GM12872 (cell line): Measurements from ENCODE around the gene CLSTN2.

Experiments
- TF ChIP-seq, protein P1 (sequence below): IDR thresholded peaks from 3 replicates; pipeline ENCODE4 v1.5.1; 2011; ENCODE audit warnings: low read depth, mild to moderate bottlenecking, low read length, moderate library complexity; ENCODE audit not compliant: insufficient read depth

The CLSTN2 gene

DNA sequence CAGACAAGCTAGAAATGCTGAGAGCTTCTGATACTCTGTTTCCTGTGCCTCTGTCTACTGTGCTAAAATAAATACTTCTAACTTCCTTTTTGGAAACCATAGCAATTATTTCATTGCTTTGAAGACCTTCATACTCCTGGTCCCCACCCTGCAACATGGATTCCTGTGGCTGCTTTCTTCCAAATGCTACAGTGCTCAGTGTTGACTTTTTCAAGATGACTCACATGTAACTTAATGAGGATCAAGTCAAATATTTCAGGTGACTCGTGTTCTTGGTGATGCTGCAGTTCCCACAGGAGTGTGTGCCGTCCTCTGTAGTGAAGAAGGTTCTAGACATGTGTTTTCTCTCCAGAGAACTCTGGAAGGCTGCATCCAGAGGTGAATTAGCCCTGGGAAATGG is 288.6 kb downstream of the CLSTN2 start:
- TF ChIP-seq, protein P1, sequence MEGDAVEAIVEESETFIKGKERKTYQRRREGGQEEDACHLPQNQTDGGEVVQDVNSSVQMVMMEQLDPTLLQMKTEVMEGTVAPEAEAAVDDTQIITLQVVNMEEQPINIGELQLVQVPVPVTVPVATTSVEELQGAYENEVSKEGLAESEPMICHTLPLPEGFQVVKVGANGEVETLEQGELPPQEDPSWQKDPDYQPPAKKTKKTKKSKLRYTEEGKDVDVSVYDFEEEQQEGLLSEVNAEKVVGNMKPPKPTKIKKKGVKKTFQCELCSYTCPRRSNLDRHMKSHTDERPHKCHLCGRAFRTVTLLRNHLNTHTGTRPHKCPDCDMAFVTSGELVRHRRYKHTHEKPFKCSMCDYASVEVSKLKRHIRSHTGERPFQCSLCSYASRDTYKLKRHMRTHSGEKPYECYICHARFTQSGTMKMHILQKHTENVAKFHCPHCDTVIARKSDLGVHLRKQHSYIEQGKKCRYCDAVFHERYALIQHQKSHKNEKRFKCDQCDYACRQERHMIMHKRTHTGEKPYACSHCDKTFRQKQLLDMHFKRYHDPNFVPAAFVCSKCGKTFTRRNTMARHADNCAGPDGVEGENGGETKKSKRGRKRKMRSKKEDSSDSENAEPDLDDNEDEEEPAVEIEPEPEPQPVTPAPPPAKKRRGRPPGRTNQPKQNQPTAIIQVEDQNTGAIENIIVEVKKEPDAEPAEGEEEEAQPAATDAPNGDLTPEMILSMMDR: no peak

DNA sequence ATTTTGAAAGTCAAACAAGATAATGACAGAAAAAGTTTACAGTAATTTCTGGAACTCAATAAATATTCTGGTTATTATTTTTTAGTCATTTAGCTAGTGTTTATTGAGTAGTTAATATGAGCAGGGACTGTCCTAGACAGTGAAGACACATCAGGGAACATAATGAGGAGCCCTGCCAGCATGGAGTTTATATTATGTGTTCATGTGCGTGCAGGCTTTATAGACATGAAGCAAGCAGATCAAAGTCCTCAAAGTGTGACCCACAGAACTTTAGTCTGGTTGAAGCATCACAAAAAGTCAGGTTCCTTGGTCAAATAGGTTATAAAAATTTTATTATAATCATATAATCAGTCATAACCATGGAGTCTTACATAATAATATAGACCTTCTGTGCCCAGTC is 289.3 kb downstream of the CLSTN2 start:
- TF ChIP-seq, protein P1: no peak

DNA sequence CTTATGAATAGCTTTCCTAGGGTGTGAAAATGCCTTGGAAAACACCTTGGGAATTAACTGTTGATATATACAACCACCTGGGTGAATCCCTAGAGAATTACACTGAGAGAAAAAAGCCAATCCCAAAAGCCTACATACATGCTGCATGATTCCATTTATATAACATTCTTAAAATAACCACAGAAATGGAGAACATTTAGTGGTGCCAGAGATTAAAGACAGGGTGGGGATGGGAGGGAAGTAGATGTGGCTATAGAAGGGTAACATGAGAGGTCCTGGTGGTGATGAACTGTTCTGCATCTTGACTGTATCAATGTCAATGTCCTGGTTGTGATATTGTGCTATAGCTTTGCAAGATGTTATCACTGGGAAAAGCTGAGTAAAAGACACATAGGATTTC is 291.0 kb downstream of the CLSTN2 start:
- TF ChIP-seq, protein P1: no peak

DNA sequence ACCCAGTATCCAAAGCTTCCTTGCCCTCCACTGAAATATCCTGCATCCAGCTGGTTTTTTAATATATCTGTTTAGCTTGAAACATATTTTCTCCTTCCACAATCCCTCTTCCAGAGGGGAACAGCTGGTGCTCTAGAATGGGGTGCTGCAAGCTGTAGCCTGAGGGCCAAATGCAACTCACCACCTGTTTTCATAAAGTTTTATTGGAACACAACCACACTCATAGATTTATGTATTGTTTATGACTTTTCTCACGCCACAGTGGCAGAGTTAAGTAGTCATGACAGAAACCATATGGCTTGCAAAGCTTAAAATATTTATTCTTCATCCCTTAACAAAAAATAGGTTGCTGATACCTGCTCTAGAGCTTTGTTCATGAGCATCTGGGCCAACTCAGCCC is 298.7 kb downstream of the CLSTN2 start:
- TF ChIP-seq, protein P1: no peak

DNA sequence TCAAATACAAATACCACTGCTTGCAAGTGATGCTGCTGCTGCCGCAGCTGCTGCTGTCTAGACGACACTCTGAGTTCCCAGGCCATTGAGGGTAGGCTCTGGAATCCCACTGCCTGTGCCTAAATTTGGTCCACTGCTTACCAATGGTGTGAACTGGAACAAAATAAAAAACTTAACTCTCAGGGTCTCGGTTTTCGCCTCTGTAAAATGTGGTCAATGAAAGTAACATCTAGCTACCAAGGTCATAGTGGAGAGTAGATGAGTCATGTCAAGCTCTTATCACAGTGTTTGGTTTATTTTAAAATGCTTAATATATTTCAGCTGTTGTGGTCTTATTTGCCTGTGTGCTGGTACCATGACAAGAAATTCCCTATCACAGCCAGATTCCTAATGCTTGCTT is 299.3 kb downstream of the CLSTN2 start:
- TF ChIP-seq, protein P1: no peak

DNA sequence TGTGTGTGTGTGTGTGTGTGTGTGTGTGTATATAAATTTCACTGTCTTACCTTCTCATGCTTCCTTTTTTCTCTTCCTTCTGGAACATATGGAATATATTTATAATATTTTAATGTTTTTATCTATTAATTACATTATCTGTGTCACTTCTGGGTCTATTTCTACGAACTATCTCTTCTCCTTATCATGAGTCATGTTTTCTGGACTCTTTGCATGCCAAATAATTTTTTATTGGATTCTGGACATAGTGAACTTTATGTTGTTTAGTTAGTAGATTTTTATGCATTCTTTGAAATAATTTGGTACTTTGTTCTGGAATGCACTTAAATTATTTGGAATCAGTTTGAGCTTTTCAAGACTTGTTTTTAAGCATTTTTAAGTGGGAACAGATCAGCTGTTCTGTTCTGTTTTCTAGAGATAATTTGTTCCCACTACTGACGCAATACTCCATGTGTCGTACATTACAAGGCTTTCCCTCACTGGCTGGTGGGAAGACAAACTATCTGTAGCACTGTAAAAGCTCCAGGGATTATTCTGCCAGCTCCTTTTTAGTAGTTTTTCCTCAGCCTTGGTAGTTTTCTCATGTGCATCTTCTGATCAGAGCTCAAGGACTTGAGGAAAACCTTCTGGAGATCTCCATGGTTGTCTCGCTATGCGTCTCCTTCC is 302.0 kb downstream of the CLSTN2 start:
- TF ChIP-seq, protein P1: no peak

DNA sequence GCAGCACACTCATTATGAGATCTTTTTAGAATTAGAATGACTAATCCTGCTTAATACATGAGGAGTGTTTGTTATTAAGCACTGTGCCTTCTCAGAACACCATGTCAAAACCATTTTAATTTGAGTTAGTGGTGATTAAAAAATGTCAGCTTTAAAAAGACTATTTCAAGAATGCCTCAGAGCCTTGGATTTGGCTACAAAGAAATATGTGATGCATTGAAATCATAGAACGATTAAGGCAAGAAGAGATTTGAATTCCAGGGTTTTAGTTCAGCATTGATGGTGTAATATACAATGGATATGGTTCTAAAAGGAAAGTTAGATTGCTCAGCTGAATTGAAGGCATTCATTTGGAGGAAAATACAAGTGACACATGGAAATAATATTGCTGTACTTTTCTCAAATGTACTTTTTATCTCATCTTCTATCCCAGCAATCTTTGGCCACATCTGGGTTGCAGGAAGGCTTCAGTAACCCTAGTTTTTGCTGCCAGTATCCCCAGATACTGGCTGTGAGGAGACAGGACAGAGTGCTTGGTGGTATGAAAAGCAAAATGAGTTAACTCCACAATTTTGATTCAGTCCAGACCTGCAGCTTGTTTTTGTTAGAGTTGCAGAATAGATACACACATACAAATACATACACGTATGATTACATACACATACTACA is 303.8 kb downstream of the CLSTN2 start:
- TF ChIP-seq, protein P1: no peak
